PC-3 (cell line): Measurements from ENCODE around the gene EXOC6.

ENCODE experiments used
- CTCF ChIP-seq: fragments of 300-600 bp; sonication (generic); conservative IDR thresholded peaks from 2 replicates; pipeline ENCODE4 v1.5.1; 2017; ENCODE audit warnings: antibody characterized with exemption, low read depth, mild to moderate bottlenecking, low read length
- EZH2 ChIP-seq: fragments of 300-600 bp; sonication (generic); IDR thresholded peaks from one replicate; pipeline ENCODE4 v1.6.1; 2017; ENCODE audit warnings: antibody characterized with exemption, mild to moderate bottlenecking, low read length; ENCODE audit not compliant: unreplicated experiment

DNA sequence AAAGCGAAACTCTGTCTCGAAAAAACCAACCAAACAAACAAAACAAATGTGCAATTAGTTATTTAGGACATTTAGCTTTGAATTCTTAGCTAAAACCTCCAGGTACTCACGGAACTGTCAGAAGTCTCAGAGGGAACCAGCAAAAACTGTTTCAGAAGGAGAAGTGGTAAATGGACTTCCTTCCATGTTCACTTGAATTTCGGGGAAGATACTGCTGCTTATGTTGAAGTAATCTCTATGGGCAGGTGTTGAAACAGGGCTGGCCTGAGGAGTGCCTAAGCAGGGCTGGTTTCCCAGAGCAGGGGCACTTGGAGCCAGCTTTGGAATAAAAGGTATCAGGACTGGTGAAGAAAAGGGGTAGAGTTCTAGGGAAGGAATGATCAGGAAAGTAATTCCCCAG, 2.4 kb upstream of the EXOC6 start:
- no peak for TF ChIP-seq EZH2
- TF ChIP-seq CTCF, result no peak
